Activated naive CD4-positive, alpha-beta T cell treated with anti-CD3 and anti-CD28 coated beads, Interleukin-2, amount 50 U/mL, for 24 hours (primary cell): Measurements from ENCODE around the gene RAB11B.
"Not testable (repeated sequence)": the region's sequence is repeated elsewhere in the genome, so short reads cannot be mapped to it uniquely, and the experiment has no call there.

Source experiments
- H3K27ac Mint-ChIP-seq: one replicate; pipeline ENCODE4 v1.8.0; 2021; ENCODE audit warnings: mild to moderate bottlenecking, mixed read lengths
- H3K27me3 Mint-ChIP-seq: one replicate; pipeline ENCODE4 v1.8.0; 2021; ENCODE audit warnings: mixed read lengths
- H3K36me3 Mint-ChIP-seq: one replicate; pipeline ENCODE4 v1.8.0; 2021; ENCODE audit warnings: mixed read lengths
- H3K4me1 Mint-ChIP-seq: one replicate; pipeline ENCODE4 v1.8.0; 2021; ENCODE audit warnings: mixed read lengths
- H3K4me3 Mint-ChIP-seq: one replicate; pipeline ENCODE4 v1.8.0; 2021; ENCODE audit warnings: mild to moderate bottlenecking, mixed read lengths
- H3K9me3 Mint-ChIP-seq: one replicate; pipeline ENCODE4 v1.8.0; 2021; ENCODE audit warnings: mixed read lengths

The RAB11B gene

GRCh38 chr19:8429826-8430225, 39.7 kb downstream of the RAB11B start:
- Mint-ChIP-seq H3K27ac (no peak overlapping the region), H3K36me3 (peaks cover 2% of the 10 kb centered on the region), H3K4me3 (no peak overlapping the region), H3K4me1 (no peaks in the 10 kb centered on the region), H3K9me3 (no peaks in the 10 kb centered on the region), H3K27me3 (no peaks in the 10 kb centered on the region)

- Mint-ChIP-seq H3K27me3 (no peaks in the 10 kb centered on the region), H3K4me3 (no peak overlapping the region)
Observed at GRCh38 chr19:8430650-8431049, 40.5 kb downstream of the RAB11B start.

GRCh38 chr19:8438236-8438635, 48.1 kb downstream of the RAB11B start:
- Mint-ChIP-seq H3K36me3 (peaks cover 2% of the 10 kb centered on the region), H3K4me3 (no peak overlapping the region), H3K4me1 (peaks cover 13% of the 10 kb centered on the region), H3K27ac (no peak overlapping the region), H3K9me3 (no peaks in the 10 kb centered on the region), H3K27me3 (no peaks in the 10 kb centered on the region)

More at GRCh38 chr19:8430650-8431049, 40.5 kb downstream of the RAB11B start:
- peaks cover 4% of the 10 kb centered on the region for H3K4me1 Mint-ChIP-seq
- peak overlapping the region; percentile 59 for H3K27ac Mint-ChIP-seq
- H3K9me3 Mint-ChIP-seq = no peaks in the 10 kb centered on the region
- H3K36me3 Mint-ChIP-seq = peaks cover 4% of the 10 kb centered on the region

- H3K9me3 Mint-ChIP-seq = no peaks in the 10 kb centered on the region
- H3K4me1 Mint-ChIP-seq = peaks cover 19% of the 10 kb centered on the region
- no peaks in the 10 kb centered on the region for H3K27me3 Mint-ChIP-seq
- no peak overlapping the region for H3K27ac Mint-ChIP-seq
- peaks cover 4% of the 10 kb centered on the region for H3K36me3 Mint-ChIP-seq
- no peak overlapping the region for H3K4me3 Mint-ChIP-seq
Observed at GRCh38 chr19:8441725-8442544, 51.8 kb downstream of the RAB11B start.

GRCh38 chr19:8444140-8444676, 54.0 kb downstream of the RAB11B start:
- not testable (repeated sequence) for H3K27me3 Mint-ChIP-seq, H3K36me3 Mint-ChIP-seq, H3K9me3 Mint-ChIP-seq
- H3K4me3 Mint-ChIP-seq = peak overlapping the region; percentile 97
- peak overlapping the region; percentile 100 for H3K27ac Mint-ChIP-seq
- peaks cover 37% of the 10 kb centered on the region for H3K4me1 Mint-ChIP-seq

GRCh38 chr19:8444677-8445487, 54.7 kb downstream of the RAB11B start, which contains the start of gene HNRNPM:
Gene HNRNPM (plus strand): TSS chr19:8444975. CDS start chr19:8444999, 24 bp downstream.
- H3K4me1 Mint-ChIP-seq = peaks cover 40% of the 10 kb centered on the region

GRCh38 chr19:8445488-8446001, 55.4 kb downstream of the RAB11B start:
- H3K27ac Mint-ChIP-seq = peak overlapping the region; percentile 96
- peaks cover 8% of the 10 kb centered on the region for H3K36me3 Mint-ChIP-seq
- H3K4me3 Mint-ChIP-seq = peak overlapping the region; percentile 98

More at GRCh38 chr19:8444677-8445487, 54.7 kb downstream of the RAB11B start, which contains the start of gene HNRNPM:
- H3K4me3 Mint-ChIP-seq = peak within 1 kb of the TSS; percentile 98
- peak within 1 kb of the TSS; percentile 100 for H3K27ac Mint-ChIP-seq
- H3K36me3 Mint-ChIP-seq = peaks cover 8% of the 10 kb centered on the region
- H3K27me3 Mint-ChIP-seq = no peaks in the 10 kb centered on the region
- no peaks in the 10 kb centered on the region for H3K9me3 Mint-ChIP-seq

GRCh38 chr19:8446061-8446709, 56.0 kb downstream of the RAB11B start:
- Mint-ChIP-seq H3K36me3 (peaks cover 8% of the 10 kb centered on the region), H3K4me3 (peak overlapping the region; percentile 98), H3K9me3 (no peaks in the 10 kb centered on the region), H3K4me1 (peaks cover 48% of the 10 kb centered on the region), H3K27me3 (no peaks in the 10 kb centered on the region), H3K27ac (peak overlapping the region; percentile 96)

More at GRCh38 chr19:8445488-8446001, 55.4 kb downstream of the RAB11B start:
- no peaks in the 10 kb centered on the region for H3K9me3 Mint-ChIP-seq
- H3K4me1 Mint-ChIP-seq = peaks cover 45% of the 10 kb centered on the region
- no peaks in the 10 kb centered on the region for H3K27me3 Mint-ChIP-seq

- Mint-ChIP-seq H3K9me3 (no peaks in the 10 kb centered on the region), H3K36me3 (peaks cover 8% of the 10 kb centered on the region), H3K27me3 (no peaks in the 10 kb centered on the region), H3K27ac (no peak overlapping the region), H3K4me3 (peak overlapping the region; percentile 36), H3K4me1 (peaks cover 77% of the 10 kb centered on the region)
Observed at GRCh38 chr19:8449830-8450229, 59.7 kb downstream of the RAB11B start.

- peaks cover 6% of the 10 kb centered on the region for H3K36me3 Mint-ChIP-seq
- no peaks in the 10 kb centered on the region for H3K9me3 Mint-ChIP-seq
Observed at GRCh38 chr19:8451377-8451776, 61.2 kb downstream of the RAB11B start.

GRCh38 chr19:8451885-8452284, 61.7 kb downstream of the RAB11B start:
- Mint-ChIP-seq H3K27me3 (no peaks in the 10 kb centered on the region), H3K9me3 (no peaks in the 10 kb centered on the region), H3K27ac (peak overlapping the region; percentile 32), H3K4me3 (peak overlapping the region; percentile 28), H3K36me3 (peaks cover 7% of the 10 kb centered on the region), H3K4me1 (peaks cover 86% of the 10 kb centered on the region)

More at GRCh38 chr19:8451377-8451776, 61.2 kb downstream of the RAB11B start:
- Mint-ChIP-seq H3K4me3 (peak overlapping the region; percentile 28), H3K27me3 (no peaks in the 10 kb centered on the region), H3K4me1 (peaks cover 85% of the 10 kb centered on the region), H3K27ac (no peak overlapping the region)

- H3K9me3 Mint-ChIP-seq = no peaks in the 10 kb centered on the region
- H3K4me1 Mint-ChIP-seq = peaks cover 84% of the 10 kb centered on the region
- peak overlapping the region; percentile 28 for H3K4me3 Mint-ChIP-seq
- no peaks in the 10 kb centered on the region for H3K27me3 Mint-ChIP-seq
- H3K27ac Mint-ChIP-seq = no peak overlapping the region
- H3K36me3 Mint-ChIP-seq = peaks cover 5% of the 10 kb centered on the region
Observed at GRCh38 chr19:8452446-8453123, 62.4 kb downstream of the RAB11B start.

GRCh38 chr19:8453616-8454015, 63.5 kb downstream of the RAB11B start:
- Mint-ChIP-seq H3K27me3 (no peaks in the 10 kb centered on the region), H3K9me3 (no peaks in the 10 kb centered on the region), H3K4me1 (peaks cover 88% of the 10 kb centered on the region), H3K4me3 (no peak overlapping the region), H3K27ac (no peak overlapping the region), H3K36me3 (peaks cover 3% of the 10 kb centered on the region)
